Ishikawa (cell line): ENCODE results near the gene MEGF11.

Source experiments
- EGR1 ChIP-seq: IDR thresholded peaks from 2 replicates; pipeline ENCODE4 v1.6.1; 2012
- EP300 ChIP-seq: IDR thresholded peaks from 2 replicates; pipeline ENCODE4 v1.6.1; 2012; ENCODE audit warnings: borderline replicate concordance
- MAX ChIP-seq: IDR thresholded peaks from 2 replicates; pipeline ENCODE4 v1.6.1; 2012
- NFIC ChIP-seq: IDR thresholded peaks from 2 replicates; pipeline ENCODE4 v1.6.1; 2012
- RAD21 ChIP-seq: IDR thresholded peaks from 2 replicates; pipeline ENCODE4 v1.6.1; 2012; ENCODE audit warnings: low read depth
- REST ChIP-seq: IDR thresholded peaks from 2 replicates; pipeline ENCODE4 v1.6.1; 2012; ENCODE audit warnings: low read depth, mild to moderate bottlenecking
- TAF1 ChIP-seq: IDR thresholded peaks from 2 replicates; pipeline ENCODE4 v1.6.1; 2012; ENCODE audit warnings: low read depth, mild to moderate bottlenecking
- TCF12 ChIP-seq: IDR thresholded peaks from 2 replicates; pipeline ENCODE4 v1.6.1; 2012; ENCODE audit warnings: low read depth
- USF1 ChIP-seq: IDR thresholded peaks from 2 replicates; pipeline ENCODE4 v1.6.1; 2012
- YY1 ChIP-seq: IDR thresholded peaks from 2 replicates; pipeline ENCODE4 v1.6.1; 2012; ENCODE audit warnings: low read depth
- ZBTB7A ChIP-seq: IDR thresholded peaks from 2 replicates; pipeline ENCODE4 v1.6.1; 2012; ENCODE audit warnings: low read depth

- TF ChIP-seq EP300 (no peak), RAD21 (no peak), TAF1 (no peak), EGR1 (no peak), TCF12 (no peak), NFIC (no peak), USF1 (no peak), REST (no peak), MAX (no peak), ZBTB7A (no peak), YY1 (no peak)
Measured at GRCh38 chr15:66025972-66026371, 227.6 kb downstream of the MEGF11 start.
